Left hindlimb (tissue), 1 donor: ENCODE results near the gene NKPD1.
"Not testable (repeated sequence)": the region's sequence is repeated elsewhere in the genome, so short reads cannot be mapped to it uniquely, and the experiment has no call there.

Source experiments
- DNase-seq: peaks from one replicate; pipeline ENCODE4 v3.0.0-alpha.2; 2018

The NKPD1 gene

GRCh38 chr19:45139286-45140143 lies 21.3 kb downstream of the NKPD1 start:
- DNase-seq, result no peak

- no peak for DNase-seq
These were observed 22.5 kb downstream of the NKPD1 start for GRCh38 chr19:45138303-45138751.

- peak; percentile 73 for DNase-seq
These were observed 23.5 kb downstream of the NKPD1 start for GRCh38 chr19:45137179-45137761.

GRCh38 chr19:45136507-45137178 lies 24.1 kb downstream of the NKPD1 start:
- no peak for DNase-seq

GRCh38 chr19:45135176-45135885 lies 25.5 kb downstream of the NKPD1 start:
- DNase-seq, result no peak

GRCh38 chr19:45133661-45134060 lies 27.1 kb downstream of the NKPD1 start:
- DNase-seq, result no peak

GRCh38 chr19:45130888-45131615 lies 29.7 kb downstream of the NKPD1 start:
- DNase-seq, result no peak

GRCh38 chr19:45130236-45130635 lies 30.5 kb downstream of the NKPD1 start:
- no peak for DNase-seq

- no peak for DNase-seq
These were observed 32.0 kb downstream of the NKPD1 start for GRCh38 chr19:45128806-45129205.

GRCh38 chr19:45128146-45128545 lies 32.6 kb downstream of the NKPD1 start:
- no peak for DNase-seq

GRCh38 chr19:45126654-45127053 lies 34.1 kb downstream of the NKPD1 start:
- DNase-seq, result no peak

- DNase-seq, result no peak
These were observed 34.7 kb downstream of the NKPD1 start for GRCh38 chr19:45125975-45126493.

GRCh38 chr19:45125360-45125759 lies 35.4 kb downstream of the NKPD1 start:
- DNase-seq, result no peak

- DNase-seq, result no peak
These were observed 36.8 kb downstream of the NKPD1 start for GRCh38 chr19:45124021-45124420.

- no peak for DNase-seq
These were observed 37.3 kb downstream of the NKPD1 start for GRCh38 chr19:45123440-45123850.

- DNase-seq, result no peak
These were observed 38.0 kb downstream of the NKPD1 start for GRCh38 chr19:45122832-45123231.

- no peak for DNase-seq
These were observed 38.9 kb downstream of the NKPD1 start for GRCh38 chr19:45121827-45122345.

GRCh38 chr19:45119582-45119981 lies 41.2 kb downstream of the NKPD1 start:
- DNase-seq, result no peak

- not testable (repeated sequence) for DNase-seq
These were observed 42.0 kb downstream of the NKPD1 start for GRCh38 chr19:45118591-45119355.

GRCh38 chr19:45118106-45118505 lies 42.7 kb downstream of the NKPD1 start:
- no peak for DNase-seq

GRCh38 chr19:45117671-45118070 lies 43.1 kb downstream of the NKPD1 start:
- DNase-seq, result no peak
